Activated gamma-delta T cell treated with Interleukin-2 at 50 U/mL for 16 hours (primary cell): Measurements from ENCODE around the gene RPTOR.
"Not testable (repeated sequence)": the region's sequence is repeated elsewhere in the genome, so short reads cannot be mapped to it uniquely, and the experiment has no call there.

Source experiments
- DNase-seq: peaks from one replicate; pipeline ENCODE4 v3.0.0-alpha.2; 2020

Gene RPTOR

GRCh38 chr17:80516171-80516932 is 28.3 kb upstream of the RPTOR start:
- DNase-seq: no peak

DNA sequence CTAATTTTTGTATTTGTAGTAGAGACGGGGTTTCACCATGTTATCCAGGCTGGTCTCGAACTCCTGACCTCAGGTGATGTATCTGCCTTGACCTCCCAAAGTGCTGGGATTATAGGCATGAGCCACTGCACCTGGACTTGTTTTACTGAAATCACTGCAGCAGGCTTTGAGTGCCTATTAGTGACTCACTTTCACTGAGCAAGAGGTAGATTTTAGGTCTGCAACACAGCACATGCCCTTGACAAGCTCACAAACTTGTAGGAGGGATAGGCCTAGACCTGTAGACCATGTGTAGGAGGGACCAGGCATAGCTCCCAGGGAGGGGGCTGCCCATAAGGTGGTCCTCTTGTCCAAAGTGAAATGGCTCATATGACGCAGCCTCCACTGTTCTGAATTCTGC is 27.0 kb upstream of the RPTOR start:
- no peak for DNase-seq

GRCh38 chr17:80518392-80518791 is 26.2 kb upstream of the RPTOR start:
- no peak for DNase-seq

- no peak for DNase-seq
These were observed 25.4 kb upstream of the RPTOR start for GRCh38 chr17:80519091-80519781.

DNA sequence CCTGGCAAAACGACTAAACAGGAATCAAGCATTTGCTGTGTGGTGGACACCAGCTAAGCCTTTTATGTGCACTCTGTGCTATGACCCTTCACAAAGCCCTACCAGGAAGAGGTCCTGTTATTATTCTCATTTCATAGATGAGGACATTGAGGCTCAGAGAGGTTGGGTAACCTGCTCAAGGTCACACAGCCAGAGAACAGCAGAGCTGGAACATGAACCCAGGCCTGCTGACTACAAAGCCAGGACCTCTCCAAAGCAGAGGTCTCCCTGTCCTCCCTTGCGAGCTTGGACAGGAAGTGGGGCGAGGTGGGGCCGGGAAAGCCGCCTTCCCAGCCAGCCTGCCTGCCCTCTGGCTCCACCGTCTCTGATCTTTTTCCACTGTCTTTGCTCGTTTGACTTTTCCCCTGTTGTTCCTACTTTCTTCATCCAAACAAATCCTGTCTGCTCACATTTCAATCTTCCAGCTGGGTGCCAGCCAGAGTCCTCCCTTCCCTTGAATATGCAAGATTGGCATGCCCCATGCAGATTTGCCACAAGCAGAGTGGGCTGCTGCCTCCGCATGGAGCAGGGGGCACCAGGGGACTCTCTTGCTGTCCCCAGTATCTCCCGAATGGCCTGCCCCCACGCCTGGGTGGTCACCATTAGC is 23.7 kb upstream of the RPTOR start:
- DNase-seq: no peak

GRCh38 chr17:80523054-80523744 is 21.4 kb upstream of the RPTOR start:
- DNase-seq: no peak

GRCh38 chr17:80523956-80524712 is 20.5 kb upstream of the RPTOR start:
- DNase-seq: no peak

- no peak for DNase-seq
These were observed 18.3 kb upstream of the RPTOR start for GRCh38 chr17:80526116-80526910.

DNA sequence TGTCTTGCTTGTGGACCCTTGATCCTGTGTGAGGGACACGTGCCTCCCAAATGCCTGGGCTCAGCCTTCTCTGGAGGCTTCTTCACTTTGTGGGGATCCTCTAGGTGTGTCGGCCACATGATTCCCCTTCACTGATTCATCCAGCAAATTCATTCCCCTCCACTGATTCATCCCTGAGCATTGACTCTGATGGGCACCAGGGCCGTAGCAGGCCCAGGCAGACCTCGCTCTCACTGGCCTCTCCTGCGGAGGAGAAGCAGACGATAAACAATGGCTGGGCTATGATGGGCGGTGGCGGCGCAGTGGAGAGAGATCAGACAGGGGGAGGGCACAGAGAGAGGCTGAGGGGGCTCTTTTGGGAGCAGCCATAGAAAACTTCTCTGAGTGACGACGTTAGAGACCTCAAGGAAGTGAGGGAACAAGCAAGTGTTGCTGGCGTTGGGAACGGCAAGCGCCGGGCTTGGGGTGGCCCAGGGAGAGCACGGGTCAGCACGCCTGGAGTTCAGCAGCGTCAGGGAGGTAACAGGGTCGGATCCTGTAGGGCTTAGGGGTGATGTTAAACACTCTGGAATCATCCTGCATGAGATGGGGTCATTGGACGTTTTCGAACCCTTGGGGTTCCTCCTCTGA is 17.5 kb upstream of the RPTOR start:
- DNase-seq: no peak

DNA sequence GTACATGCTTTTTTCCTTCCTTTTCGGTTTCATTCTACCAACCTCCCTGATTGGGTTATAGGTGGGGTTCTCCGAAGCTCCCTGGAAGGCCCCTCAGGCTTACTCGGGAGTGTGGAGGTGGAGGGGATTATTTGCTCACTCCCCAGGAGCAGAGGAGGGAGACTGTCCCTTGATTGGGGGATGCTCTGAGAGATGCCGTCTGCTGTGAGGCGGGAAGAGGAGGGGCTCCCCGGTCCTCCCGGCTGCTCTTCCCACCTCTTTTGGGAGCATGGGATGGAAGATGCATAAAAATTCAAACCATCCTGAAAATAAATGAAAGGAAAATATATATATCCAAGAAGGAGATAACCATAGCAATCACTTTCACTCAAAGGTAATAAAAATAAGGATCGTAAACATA is 16.1 kb upstream of the RPTOR start:
- no peak for DNase-seq

DNA sequence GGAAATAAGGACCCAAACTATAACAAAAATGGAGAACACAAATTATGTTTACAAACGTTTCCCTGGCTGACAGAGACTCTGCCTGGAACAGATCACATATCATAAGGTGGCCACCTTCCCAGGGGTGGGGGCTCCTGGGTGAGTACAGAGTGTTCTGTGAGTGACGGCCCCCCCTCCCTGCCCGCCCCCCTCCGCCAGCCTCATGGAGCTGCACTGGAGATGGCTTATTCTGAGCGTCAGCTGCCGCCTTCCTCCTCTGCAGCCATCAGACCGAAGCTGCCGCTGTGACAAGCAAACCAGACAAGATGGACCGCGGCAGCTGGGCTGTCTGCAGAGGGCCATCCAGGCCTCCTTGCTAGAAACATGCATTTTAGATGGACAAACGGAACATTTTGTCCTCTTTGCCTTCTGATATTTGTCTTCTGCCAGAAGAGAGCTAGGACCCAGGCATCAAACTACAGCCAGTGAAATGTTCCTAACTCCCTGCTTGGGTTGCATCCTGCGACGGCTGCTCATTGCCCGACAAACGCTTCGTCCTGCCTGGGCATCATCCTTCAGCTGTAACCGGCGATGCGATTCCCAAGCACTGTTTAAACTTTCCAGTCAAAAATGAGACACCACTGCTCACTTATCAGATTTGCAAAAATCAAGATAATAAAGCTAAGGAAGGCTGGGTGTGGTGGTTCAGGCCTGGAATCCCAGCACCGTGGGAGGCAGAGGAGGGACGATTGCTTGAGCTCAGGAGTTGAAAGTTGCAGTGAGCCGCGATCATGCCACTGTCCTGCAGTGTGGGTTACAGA is 15.3 kb upstream of the RPTOR start:
- DNase-seq: no peak

GRCh38 chr17:80529904-80530292 is 14.7 kb upstream of the RPTOR start:
- no peak for DNase-seq

DNA sequence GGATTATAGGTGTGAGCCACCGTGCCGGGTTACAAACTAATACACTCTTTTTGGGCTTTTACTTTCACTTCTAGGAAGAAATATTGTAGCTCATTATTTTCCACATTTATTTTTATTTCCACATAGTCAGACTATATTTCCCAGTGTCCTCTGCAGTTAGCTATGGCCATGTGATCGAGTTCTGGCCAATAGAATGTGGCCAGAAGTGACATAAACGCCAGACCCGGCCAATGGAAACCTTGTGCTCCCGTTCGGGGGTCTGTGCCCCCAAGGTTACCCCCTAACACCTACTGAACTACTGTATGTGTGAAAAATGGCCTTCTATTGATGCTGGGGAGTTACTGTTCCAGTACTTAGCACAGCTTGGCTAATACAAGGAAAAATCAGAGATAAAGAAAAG is 13.2 kb upstream of the RPTOR start:
- DNase-seq: no peak

DNA sequence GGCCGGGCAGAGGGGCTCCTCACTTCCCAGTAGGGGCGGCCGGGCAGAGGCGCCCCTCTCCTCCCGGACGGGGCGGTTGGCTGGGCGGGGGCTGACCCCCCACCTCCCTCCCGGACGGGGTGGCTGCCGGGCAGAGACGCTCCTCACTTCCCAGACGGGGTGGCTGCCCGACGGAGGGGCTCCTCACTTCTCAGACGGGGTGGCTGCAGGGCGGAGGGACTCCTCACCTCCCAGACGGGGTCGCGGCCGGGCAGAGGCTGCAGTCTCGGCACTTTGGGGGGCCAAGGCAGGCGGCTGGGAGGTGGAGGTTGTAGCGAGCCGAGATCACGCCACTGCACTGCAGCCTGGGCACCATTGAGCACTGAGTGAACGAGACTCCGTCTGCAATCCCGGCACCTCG is 7.3 kb upstream of the RPTOR start:
- not testable (repeated sequence) for DNase-seq

DNA sequence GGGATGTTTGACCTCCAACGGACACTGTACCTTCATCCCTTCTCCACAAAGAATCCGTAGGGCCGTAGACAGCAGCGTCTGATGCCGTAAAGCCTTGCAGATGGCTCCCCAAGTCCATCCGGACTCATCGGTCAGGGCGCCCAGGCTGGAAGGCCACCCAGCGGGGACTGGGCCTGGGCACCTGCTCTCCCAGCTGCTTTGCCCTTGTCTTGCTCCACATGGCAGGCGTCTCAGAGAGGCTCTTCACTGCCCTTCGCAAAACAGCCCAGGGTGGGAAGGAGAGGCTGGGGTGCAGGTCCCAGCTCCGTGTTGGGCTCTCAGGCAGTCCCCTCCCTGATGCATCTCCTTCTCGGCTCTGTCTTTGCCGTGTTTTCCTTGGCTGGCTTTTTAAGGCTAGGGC is 6.2 kb upstream of the RPTOR start:
- no peak for DNase-seq

DNA sequence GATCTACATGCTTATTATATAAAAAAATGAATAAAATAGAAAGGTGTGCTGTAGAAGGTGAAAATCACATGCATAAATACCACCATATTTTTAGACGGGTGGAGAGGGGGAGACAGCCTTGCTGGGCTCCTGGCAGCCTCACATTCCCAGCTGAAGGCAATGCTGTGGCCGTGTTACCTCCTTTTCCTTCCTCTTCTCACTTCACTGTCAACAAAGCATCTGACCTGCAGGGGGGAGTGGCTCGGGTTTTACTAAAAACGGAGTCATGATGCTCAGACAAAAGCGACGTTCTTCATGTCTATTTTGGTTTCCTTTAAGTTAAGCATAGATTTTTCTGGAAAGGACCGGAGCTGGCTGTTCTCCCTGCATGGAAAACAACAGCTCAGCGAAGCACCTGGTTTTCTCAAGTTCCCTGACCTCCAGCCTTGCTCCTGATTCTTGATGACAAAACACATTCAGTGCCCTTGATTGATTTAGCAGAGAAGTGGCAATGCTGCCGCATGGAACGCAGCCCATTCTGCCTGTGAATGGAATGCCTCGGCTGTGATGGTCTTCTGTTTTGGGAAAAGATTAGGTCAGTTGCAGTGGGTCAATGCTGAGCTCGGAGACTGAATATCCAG is 5.5 kb upstream of the RPTOR start:
- no peak for DNase-seq

DNA sequence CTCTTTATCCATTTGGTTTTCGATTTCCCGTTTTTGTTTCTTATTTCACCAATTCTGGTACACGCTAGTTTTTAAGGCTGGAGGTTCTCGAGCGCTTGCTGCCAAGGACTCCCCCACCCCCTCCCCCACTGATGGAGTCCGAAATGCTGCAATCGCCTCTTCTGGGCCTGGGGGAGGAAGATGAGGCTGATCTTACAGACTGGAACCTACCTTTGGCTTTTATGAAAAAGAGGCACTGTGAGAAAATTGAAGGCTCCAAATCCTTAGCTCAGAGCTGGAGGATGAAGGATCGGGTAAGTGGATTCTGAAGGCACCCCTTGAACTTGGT is 825 bp downstream of the RPTOR start:
- no peak for DNase-seq

- DNase-seq: no peak
These were observed 1.6 kb downstream of the RPTOR start for GRCh38 chr17:80546267-80546666.

DNA sequence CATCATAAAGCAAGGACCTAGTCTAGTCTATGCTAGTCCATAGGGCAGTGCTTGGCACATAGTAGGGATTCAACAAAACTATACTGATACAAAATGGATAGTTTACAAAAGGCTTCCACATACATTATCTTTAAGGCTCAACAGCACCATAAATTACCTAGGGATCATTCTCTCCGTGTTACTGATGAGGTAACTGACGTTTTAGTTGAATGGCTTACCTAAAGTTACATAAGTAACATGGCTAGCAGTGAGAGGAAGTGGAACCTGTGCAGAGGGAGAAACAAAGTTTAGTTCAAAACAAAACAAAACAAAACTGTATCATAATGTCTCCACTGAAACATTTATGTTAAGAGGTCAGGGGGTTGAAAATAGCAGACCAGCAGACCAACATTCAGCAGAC is 7.9 kb downstream of the RPTOR start:
- DNase-seq: no peak

DNA sequence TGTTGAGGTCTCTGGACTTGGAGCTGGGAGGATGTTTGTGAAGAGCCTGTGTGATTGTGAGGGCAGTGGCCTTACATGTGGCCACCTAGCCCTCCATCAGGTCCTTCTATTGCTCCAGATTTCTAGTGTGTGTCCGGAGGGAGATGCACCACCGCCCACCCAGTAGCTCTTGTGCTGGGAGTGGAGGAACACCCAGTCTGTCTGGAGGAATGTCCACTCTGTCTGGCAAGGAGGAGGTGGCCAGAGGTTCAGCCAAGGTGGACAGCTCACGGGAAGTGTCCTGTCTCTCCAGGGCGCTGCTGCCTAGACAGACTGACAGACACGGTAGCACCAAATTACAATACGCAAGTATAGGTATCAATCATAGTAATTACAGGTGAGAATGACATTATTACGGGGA is 10.6 kb downstream of the RPTOR start:
- DNase-seq: no peak
